OCI-M2 (cell line): ENCODE results near the gene CHSY1.

Experiments
- DNase-seq: peaks from one replicate; lab custom pipeline; 2025; ENCODE audit not compliant: unreplicated experiment; lab: John Stamatoyannopoulos, UW

The CHSY1 gene

GRCh38 chr15:101156509-101157159, 95.2 kb downstream of the CHSY1 start:
- no peak for DNase-seq

GRCh38 chr15:101156061-101156460, 95.8 kb downstream of the CHSY1 start:
- DNase-seq = no peak

GRCh38 chr15:101153801-101154656, 97.8 kb downstream of the CHSY1 start:
- DNase-seq = no peak

- no peak for DNase-seq
Observed at GRCh38 chr15:101152914-101153313, 98.9 kb downstream of the CHSY1 start.

GRCh38 chr15:101151288-101151687, 100.6 kb downstream of the CHSY1 start:
- DNase-seq = no peak

GRCh38 chr15:101150723-101151040, 101.2 kb downstream of the CHSY1 start:
- no peak for DNase-seq

- no peak for DNase-seq
Observed at GRCh38 chr15:101149864-101150722, 101.8 kb downstream of the CHSY1 start.

GRCh38 chr15:101148881-101149664, 102.8 kb downstream of the CHSY1 start:
- DNase-seq = peak; percentile 13

- no peak for DNase-seq
Observed at GRCh38 chr15:101148166-101148880, 103.5 kb downstream of the CHSY1 start.

GRCh38 chr15:101147181-101147580, 104.7 kb downstream of the CHSY1 start:
- DNase-seq = no peak

GRCh38 chr15:101146118-101146702, 105.6 kb downstream of the CHSY1 start:
- no peak for DNase-seq

GRCh38 chr15:101145362-101145761, 106.5 kb downstream of the CHSY1 start:
- no peak for DNase-seq

GRCh38 chr15:101143321-101143720, 108.5 kb downstream of the CHSY1 start:
- DNase-seq = no peak

- DNase-seq = no peak
Observed at GRCh38 chr15:101142711-101143110, 109.1 kb downstream of the CHSY1 start.

GRCh38 chr15:101141926-101142527, 109.8 kb downstream of the CHSY1 start:
- no peak for DNase-seq

- no peak for DNase-seq
Observed at GRCh38 chr15:101140697-101141065, 111.2 kb downstream of the CHSY1 start.

- DNase-seq = no peak
Observed at GRCh38 chr15:101139986-101140696, 111.7 kb downstream of the CHSY1 start.

- DNase-seq = no peak
Observed at GRCh38 chr15:101138913-101139880, 112.7 kb downstream of the CHSY1 start.
